Mesendoderm (in vitro differentiated cells): ENCODE results near the gene EPHA3.

ENCODE experiments used
- DNase-seq: peaks from one replicate; pipeline ENCODE4 v3.0.0; 2013
- H2AK5ac ChIP-seq: 2 replicates; pipeline ENCODE4 v1.6.1; 2013; ENCODE audit warnings: low read length, inconsistent platforms
- H2BK120ac ChIP-seq: 2 replicates; pipeline ENCODE4 v1.6.1; 2013; ENCODE audit warnings: low read depth, mild to moderate bottlenecking, low read length, moderate library complexity, mixed read lengths
- H2BK15ac ChIP-seq: replicated peaks from 2 replicates; pipeline ENCODE4 v1.6.1; 2013; ENCODE audit warnings: low read depth, mild to moderate bottlenecking, moderate library complexity
- H2BK5ac ChIP-seq: 2 replicates; pipeline ENCODE4 v1.6.1; 2013; ENCODE audit warnings: low read length, inconsistent platforms
- H3K18ac ChIP-seq: 2 replicates; pipeline ENCODE4 v1.6.1; 2013; ENCODE audit warnings: mild to moderate bottlenecking, low read length, mixed read lengths
- H3K23ac ChIP-seq: one replicate; pipeline ENCODE4 v1.6.1; 2013; ENCODE audit warnings: low read length
- H3K27ac ChIP-seq: 2 replicates; pipeline ENCODE4 v1.5.1; 2013; ENCODE audit warnings: low read depth, mild to moderate bottlenecking, inconsistent platforms, low read length, moderate library complexity
- H3K27me3 ChIP-seq: 2 replicates; pipeline ENCODE4 v1.6.1; 2013; ENCODE audit warnings: low read length, control low read depth, mild to moderate bottlenecking, inconsistent platforms; ENCODE audit not compliant: insufficient read depth, poor library complexity
- H3K36me3 ChIP-seq: 2 replicates; pipeline ENCODE4 v1.6.1; 2013; ENCODE audit warnings: low read length, inconsistent platforms; ENCODE audit not compliant: control insufficient read depth, insufficient read depth
- H3K4ac ChIP-seq: one replicate; pipeline ENCODE4 v1.6.1; 2013; ENCODE audit warnings: low read depth, mild to moderate bottlenecking, low read length, moderate library complexity
- H3K4me1 ChIP-seq: 2 replicates; pipeline ENCODE4 v1.6.1; 2013; ENCODE audit warnings: low read depth, low read length, inconsistent platforms; ENCODE audit not compliant: control insufficient read depth
- H3K4me2 ChIP-seq: 2 replicates; pipeline ENCODE4 v1.6.1; 2013; ENCODE audit warnings: low read length
- H3K4me3 ChIP-seq: 2 replicates; pipeline ENCODE4 v1.5.1; 2013; ENCODE audit warnings: mild to moderate bottlenecking, low read length
- H3K56ac ChIP-seq: one replicate; pipeline ENCODE4 v1.6.1; 2013; ENCODE audit warnings: low read length
- H3K79me1 ChIP-seq: 2 replicates; pipeline ENCODE4 v1.6.1; 2013; ENCODE audit warnings: low read length, inconsistent platforms
- H3K79me2 ChIP-seq: 2 replicates; pipeline ENCODE4 v1.6.1; 2013; ENCODE audit warnings: mild to moderate bottlenecking, low read length; ENCODE audit not compliant: control insufficient read depth, insufficient read depth
- H3K9ac ChIP-seq: 2 replicates; pipeline ENCODE4 v1.6.1; 2013; ENCODE audit warnings: low read length, inconsistent platforms
- H4K5ac ChIP-seq: one replicate; pipeline ENCODE4 v1.6.1; 2013; ENCODE audit warnings: low read length
- H4K8ac ChIP-seq: one replicate; pipeline ENCODE4 v1.6.1; 2013; ENCODE audit warnings: low read depth, mild to moderate bottlenecking, control low read depth, low read length, moderate library complexity
- WGBS: extraction: QIAGEN DNeasy Blood & Tissue Kit; methylation state at CpG from one replicate; pipeline ENCODE4 v1.1.7; 2013; ENCODE audit warnings: low lambda C conversion rate, missing lambda C conversion rate; ENCODE audit not compliant: insufficient coverage; ENCODE audit errors: extremely low coverage; 5-methylcytosine and 5-hydroxymethylcytosine counted together

The EPHA3 gene

DNA sequence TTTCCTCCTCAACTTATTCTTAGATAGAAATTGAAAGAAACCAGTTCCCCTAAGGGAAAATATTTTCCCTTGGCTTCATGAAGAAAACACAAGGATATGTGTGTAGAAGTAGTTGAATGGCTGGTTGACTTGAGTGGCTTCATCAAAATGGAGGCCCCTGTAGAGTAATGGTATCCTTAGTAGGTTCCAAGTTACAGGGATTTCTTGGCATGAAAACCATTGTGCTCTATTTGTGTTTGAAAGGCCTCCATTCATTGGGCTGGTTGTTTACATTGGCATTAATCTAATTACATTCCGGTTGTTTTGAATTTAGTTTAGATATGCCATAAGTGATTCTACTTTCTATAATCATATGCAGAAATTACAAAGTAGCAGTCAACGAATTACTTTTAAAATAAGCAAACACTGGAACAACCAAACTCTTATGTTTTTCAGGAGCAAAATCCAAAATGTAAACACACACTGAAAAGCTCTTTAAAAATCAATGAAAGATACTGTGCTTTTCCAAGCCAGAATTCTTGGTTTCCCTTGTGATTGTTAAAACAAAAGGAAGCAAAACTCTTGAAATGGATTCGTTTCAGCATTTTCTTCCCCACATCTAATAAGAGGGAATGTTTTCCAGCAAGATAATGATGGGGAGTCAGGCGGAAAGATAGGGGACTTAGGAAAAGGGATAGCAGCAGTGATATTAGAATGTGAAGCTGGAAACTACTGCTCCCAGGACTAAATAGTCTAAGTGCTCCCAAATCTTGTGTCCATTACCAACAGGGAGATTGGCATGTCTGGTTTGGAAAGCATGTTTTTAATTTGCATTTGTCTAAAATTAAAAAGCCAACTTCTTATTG, 77.0 kb downstream of the EPHA3 start:
- no CpG with 5 or more reads among the region's 4 CpGs for WGBS
- no peak overlapping the region for H3K23ac ChIP-seq
- no peak overlapping the region for H3K9ac ChIP-seq
- no peak overlapping the region for H3K4me3 ChIP-seq
- no peak for DNase-seq
- H3K79me2 ChIP-seq, result no peaks in the 10 kb centered on the region
- no peak overlapping the region for H3K18ac ChIP-seq
- H2BK5ac ChIP-seq, result no peak overlapping the region
- no peak overlapping the region for H2BK120ac ChIP-seq
- H4K8ac ChIP-seq, result no peak overlapping the region
- no peak overlapping the region for H2BK15ac ChIP-seq
- no peak overlapping the region for H3K4me2 ChIP-seq
- no peak overlapping the region for H3K56ac ChIP-seq
- H4K5ac ChIP-seq, result no peak overlapping the region
- H3K4me1 ChIP-seq, result no peaks in the 10 kb centered on the region
- H3K27me3 ChIP-seq, result no peaks in the 10 kb centered on the region
- H3K27ac ChIP-seq, result no peak overlapping the region
- no peak overlapping the region for H2AK5ac ChIP-seq
- no peak overlapping the region for H3K4ac ChIP-seq
- H3K36me3 ChIP-seq, result no peaks in the 10 kb centered on the region
- H3K79me1 ChIP-seq, result no peaks in the 10 kb centered on the region

DNA sequence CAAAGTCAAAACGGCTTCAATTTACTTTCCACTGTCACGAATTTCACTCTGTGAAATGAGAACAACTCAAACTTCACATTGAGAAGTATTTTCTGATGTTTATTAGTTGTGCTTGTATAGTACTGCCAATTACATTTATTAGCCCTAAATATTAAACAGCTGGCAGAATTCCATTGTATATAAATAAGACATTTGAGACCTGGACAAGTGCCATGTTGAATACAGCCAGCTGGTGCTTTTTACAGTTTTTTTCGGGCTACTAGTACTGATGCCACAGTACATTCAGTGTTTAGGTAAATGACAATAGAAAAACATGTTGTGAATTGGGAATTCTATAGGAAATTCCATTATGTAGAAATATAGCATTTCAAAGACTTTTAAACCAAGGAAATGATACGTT, 79.0 kb downstream of the EPHA3 start:
- H2AK5ac ChIP-seq, result no peak overlapping the region
- H3K4me3 ChIP-seq, result no peak overlapping the region
- H4K8ac ChIP-seq, result no peak overlapping the region
- no peak overlapping the region for H3K4me2 ChIP-seq
- no peak for DNase-seq
- H3K4me1 ChIP-seq, result no peaks in the 10 kb centered on the region
- no peaks in the 10 kb centered on the region for H3K27me3 ChIP-seq
- no peak overlapping the region for H3K56ac ChIP-seq
- no peak overlapping the region for H3K9ac ChIP-seq
- H3K4ac ChIP-seq, result no peak overlapping the region
- no peak overlapping the region for H2BK5ac ChIP-seq
- no peak overlapping the region for H3K23ac ChIP-seq
- no peak overlapping the region for H3K18ac ChIP-seq
- H2BK120ac ChIP-seq, result no peak overlapping the region
- no CpG with 5 or more reads among the region's 4 CpGs for WGBS
- no peak overlapping the region for H3K27ac ChIP-seq
- no peak overlapping the region for H4K5ac ChIP-seq
- H3K36me3 ChIP-seq, result no peaks in the 10 kb centered on the region
- H2BK15ac ChIP-seq, result no peak overlapping the region
- no peaks in the 10 kb centered on the region for H3K79me1 ChIP-seq
- H3K79me2 ChIP-seq, result no peaks in the 10 kb centered on the region

DNA sequence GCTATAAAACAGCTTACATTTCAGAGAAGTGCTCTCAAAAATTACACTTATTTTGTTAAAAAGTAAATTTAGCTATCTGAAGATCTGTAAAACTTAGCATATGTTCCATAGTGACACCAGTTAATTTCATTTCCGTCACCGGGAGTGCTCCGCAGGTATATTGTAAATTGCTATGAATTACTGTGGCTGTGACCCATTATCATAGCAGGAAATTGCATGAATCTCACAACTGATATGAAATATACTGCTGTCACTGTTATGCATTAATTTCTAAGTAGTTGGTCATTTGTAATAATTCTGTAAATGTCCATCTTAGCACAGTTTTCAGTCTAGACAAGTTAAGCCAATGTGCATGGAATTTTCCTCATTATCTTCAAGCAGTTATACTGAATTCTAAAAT, 91.2 kb downstream of the EPHA3 start:
- no peak overlapping the region for H3K56ac ChIP-seq
- H3K79me2 ChIP-seq, result no peaks in the 10 kb centered on the region
- H3K27me3 ChIP-seq, result no peaks in the 10 kb centered on the region
- H2BK5ac ChIP-seq, result no peak overlapping the region
- H3K36me3 ChIP-seq, result no peaks in the 10 kb centered on the region
- H3K4me1 ChIP-seq, result no peaks in the 10 kb centered on the region
- H3K4me3 ChIP-seq, result no peak overlapping the region
- H3K23ac ChIP-seq, result no peak overlapping the region
- no peak for DNase-seq
- no CpG with 5 or more reads among the region's 3 CpGs for WGBS
- H3K79me1 ChIP-seq, result no peaks in the 10 kb centered on the region
- no peak overlapping the region for H4K8ac ChIP-seq
- no peak overlapping the region for H4K5ac ChIP-seq
- H2BK120ac ChIP-seq, result no peak overlapping the region
- no peak overlapping the region for H3K18ac ChIP-seq
- H2AK5ac ChIP-seq, result no peak overlapping the region
- H3K4me2 ChIP-seq, result no peak overlapping the region
- no peak overlapping the region for H2BK15ac ChIP-seq
- no peak overlapping the region for H3K27ac ChIP-seq
- no peak overlapping the region for H3K9ac ChIP-seq
- H3K4ac ChIP-seq, result no peak overlapping the region

DNA sequence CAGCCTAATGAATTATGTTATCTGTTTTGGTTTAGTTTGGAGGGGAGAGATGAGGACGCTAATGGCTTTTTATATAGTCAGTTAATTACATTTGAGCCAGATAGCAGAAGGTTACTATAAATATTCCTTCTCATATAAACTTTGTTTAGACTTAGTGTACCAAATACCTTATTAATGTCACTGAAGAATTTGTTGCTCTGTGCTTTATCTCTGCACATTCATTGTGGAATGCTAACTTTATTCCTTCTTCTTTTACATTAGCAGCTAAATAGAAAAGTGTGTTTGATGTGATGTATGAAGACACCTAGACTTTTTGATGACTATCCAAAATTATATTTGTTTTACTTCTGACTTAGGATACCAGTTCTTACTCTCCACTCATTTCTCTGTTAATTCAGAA, 105.2 kb downstream of the EPHA3 start:
- Histone ChIP-seq H4K5ac (no peak overlapping the region), H2BK120ac (no peak overlapping the region), H3K23ac (no peak overlapping the region), H3K9ac (no peak overlapping the region), H3K36me3 (no peaks in the 10 kb centered on the region), H3K27me3 (no peaks in the 10 kb centered on the region), H3K56ac (no peak overlapping the region), H3K4me1 (no peaks in the 10 kb centered on the region), H3K4me2 (no peak overlapping the region), H3K18ac (no peak overlapping the region), H2AK5ac (no peak overlapping the region), H4K8ac (no peak overlapping the region), H3K79me2 (no peaks in the 10 kb centered on the region), H2BK15ac (no peak overlapping the region), H2BK5ac (no peak overlapping the region), H3K79me1 (no peaks in the 10 kb centered on the region), H3K4ac (no peak overlapping the region), H3K4me3 (no peak overlapping the region), H3K27ac (no peak overlapping the region)
- no CpG with 5 or more reads among the region's 1 CpG for WGBS
- DNase-seq, result no peak

DNA sequence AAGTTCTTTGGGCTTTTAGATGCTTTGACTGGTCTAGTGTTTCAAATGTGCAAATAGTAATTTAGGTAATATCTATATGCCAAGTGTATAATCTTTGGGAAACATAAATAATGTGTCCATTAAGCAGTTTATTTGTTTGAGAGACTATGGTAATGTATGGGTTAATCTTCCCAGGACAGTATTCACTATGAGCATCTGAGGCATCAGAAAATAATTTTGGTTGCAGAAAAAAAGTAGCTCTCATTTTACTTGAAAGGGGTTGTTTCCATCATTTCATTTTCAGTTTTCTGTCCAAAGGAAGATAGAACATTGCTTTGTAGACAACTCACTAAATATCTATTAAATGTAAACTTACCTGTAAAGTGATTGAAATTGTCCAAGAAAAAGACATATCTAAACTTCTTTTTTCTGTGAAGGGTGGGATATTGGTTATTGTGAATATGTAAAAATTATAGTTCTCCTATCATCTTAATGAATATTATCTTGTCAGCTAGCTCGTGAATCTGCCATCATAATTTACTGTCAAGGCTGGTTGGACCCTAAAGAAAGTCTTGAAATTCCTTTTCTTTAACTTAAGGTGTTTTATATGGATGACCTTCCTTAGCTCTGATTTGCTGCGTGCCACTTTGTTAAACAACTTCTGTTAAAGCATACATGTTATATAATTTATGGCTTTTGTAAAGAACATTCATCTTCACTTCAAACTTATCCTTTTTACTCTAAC, 108.8 kb downstream of the EPHA3 start:
- Histone ChIP-seq H2BK120ac (no peak overlapping the region), H4K8ac (no peak overlapping the region), H3K23ac (no peak overlapping the region), H3K4me2 (no peak overlapping the region), H3K27me3 (no peaks in the 10 kb centered on the region), H3K56ac (no peak overlapping the region), H2BK5ac (no peak overlapping the region), H3K4me3 (no peak overlapping the region), H3K4ac (no peak overlapping the region), H3K79me1 (no peaks in the 10 kb centered on the region), H4K5ac (no peak overlapping the region), H2AK5ac (no peak overlapping the region), H2BK15ac (no peak overlapping the region), H3K18ac (no peak overlapping the region), H3K79me2 (no peaks in the 10 kb centered on the region), H3K9ac (no peak overlapping the region), H3K36me3 (no peaks in the 10 kb centered on the region), H3K27ac (no peak overlapping the region), H3K4me1 (no peaks in the 10 kb centered on the region)
- no CpG with 5 or more reads among the region's 2 CpGs for WGBS
- no peak for DNase-seq
